HEK293 (cell line): ENCODE results near the gene CNTFR.

Experiments
- EGR2 ChIP-seq: fragments of 450-650 bp; formaldehyde crosslinking; IDR thresholded peaks from 2 replicates; pipeline ENCODE4 v1.5.1; 2016; ENCODE audit warnings: low read depth, missing biosample characterization, missing genetic modification characterization
- IKZF3 ChIP-seq: fragments of 450-650 bp; IDR thresholded peaks from 2 replicates; pipeline ENCODE4 v1.5.0; 2018; ENCODE audit warnings: missing biosample characterization, mild to moderate bottlenecking, missing genetic modification characterization, moderate library complexity
- MEIS1 ChIP-seq: sonication (generic); formaldehyde crosslinking; IDR thresholded peaks from 2 replicates; pipeline ENCODE4 v1.8.1; 2022; ENCODE audit warnings: missing genetic modification reagents, mild to moderate bottlenecking, borderline replicate concordance
- OVOL3 ChIP-seq: fragments of 450-650 bp; formaldehyde crosslinking; IDR thresholded peaks from 2 replicates; pipeline ENCODE4 v1.5.1; 2016; ENCODE audit warnings: missing biosample characterization, missing genetic modification characterization
- PRDM1 ChIP-seq: fragments of 450-650 bp; formaldehyde crosslinking; IDR thresholded peaks from 2 replicates; pipeline ENCODE4; 2016; ENCODE audit warnings: missing biosample characterization, missing genetic modification characterization
- REST ChIP-seq: fragments of 450-650 bp; formaldehyde crosslinking; IDR thresholded peaks from 2 replicates; pipeline ENCODE4 v1.5.1; 2016; ENCODE audit warnings: missing biosample characterization, missing genetic modification characterization
- SALL2 ChIP-seq: fragments of 450-650 bp; formaldehyde crosslinking; IDR thresholded peaks from 2 replicates; pipeline ENCODE4 v1.5.0; 2017; ENCODE audit warnings: missing biosample characterization, mild to moderate bottlenecking, missing genetic modification characterization, borderline replicate concordance
- YY1 ChIP-seq: fragments of 450-650 bp; formaldehyde crosslinking; IDR thresholded peaks from 2 replicates; pipeline ENCODE4 v1.5.1; 2018; ENCODE audit warnings: missing biosample characterization, missing genetic modification characterization
- ZBTB10 ChIP-seq: fragments of 450-650 bp; formaldehyde crosslinking; IDR thresholded peaks from 2 replicates; pipeline ENCODE4 v1.5.1; 2016; ENCODE audit warnings: missing biosample characterization, missing genetic modification characterization
- ZBTB17 ChIP-seq: fragments of 450-650 bp; formaldehyde crosslinking; IDR thresholded peaks from 2 replicates; pipeline ENCODE4 v1.5.1; 2016; ENCODE audit warnings: missing biosample characterization, missing genetic modification characterization
- ZBTB8A ChIP-seq: fragments of 450-650 bp; formaldehyde crosslinking; IDR thresholded peaks from 2 replicates; pipeline ENCODE4 v1.5.1; 2016; ENCODE audit warnings: missing biosample characterization, missing genetic modification characterization
- ZFP69B ChIP-seq: fragments of 450-650 bp; formaldehyde crosslinking; IDR thresholded peaks from 2 replicates; pipeline ENCODE4 v1.5.1; 2016; ENCODE audit warnings: missing biosample characterization, missing genetic modification characterization
- ZIC2 ChIP-seq: fragments of 450-650 bp; formaldehyde crosslinking; IDR thresholded peaks from 2 replicates; pipeline ENCODE4 v1.5.1; 2016; ENCODE audit warnings: missing biosample characterization, missing genetic modification characterization
- ZNF138 ChIP-seq: fragments of 450-650 bp; formaldehyde crosslinking; IDR thresholded peaks from 2 replicates; pipeline ENCODE4 v1.5.1; 2016; ENCODE audit warnings: missing biosample characterization, missing genetic modification characterization, borderline replicate concordance
- ZNF175 ChIP-seq: fragments of 450-650 bp; formaldehyde crosslinking; IDR thresholded peaks from 2 replicates; pipeline ENCODE4 v1.5.1; 2016; ENCODE audit warnings: missing biosample characterization, missing genetic modification characterization
- ZNF211 ChIP-seq: fragments of 450-650 bp; formaldehyde crosslinking; IDR thresholded peaks from 2 replicates; pipeline ENCODE4 v1.5.1; 2016; ENCODE audit warnings: low read depth, missing biosample characterization, missing genetic modification characterization
- ZNF214 ChIP-seq: fragments of 450-650 bp; formaldehyde crosslinking; IDR thresholded peaks from 2 replicates; pipeline ENCODE4 v1.5.1; 2017; ENCODE audit warnings: missing biosample characterization, mild to moderate bottlenecking, missing genetic modification characterization, borderline replicate concordance
- ZNF223 ChIP-seq: fragments of 450-650 bp; formaldehyde crosslinking; IDR thresholded peaks from 2 replicates; pipeline ENCODE4 v1.5.1; 2016; ENCODE audit warnings: missing biosample characterization, missing genetic modification characterization
- ZNF37A ChIP-seq: fragments of 450-650 bp; IDR thresholded peaks from 2 replicates; pipeline ENCODE4 v1.5.1; 2018; ENCODE audit warnings: missing biosample characterization, missing genetic modification characterization
- ZNF488 ChIP-seq: fragments of 450-650 bp; formaldehyde crosslinking; IDR thresholded peaks from 2 replicates; pipeline ENCODE4 v1.5.1; 2016; ENCODE audit warnings: missing biosample characterization, missing genetic modification characterization
- ZNF501 ChIP-seq: fragments of 450-650 bp; formaldehyde crosslinking; IDR thresholded peaks from 2 replicates; pipeline ENCODE4 v1.5.1; 2016; ENCODE audit warnings: missing biosample characterization, missing genetic modification characterization
- ZNF555 ChIP-seq: fragments of 450-650 bp; formaldehyde crosslinking; conservative IDR thresholded peaks from 2 replicates; pipeline ENCODE4 v1.5.1; 2017; ENCODE audit warnings: missing biosample characterization, mild to moderate bottlenecking, missing genetic modification characterization, inconsistent platforms
- ZNF561 ChIP-seq: fragments of 450-650 bp; IDR thresholded peaks from 2 replicates; pipeline ENCODE4 v1.5.1; 2018; ENCODE audit warnings: missing biosample characterization, missing genetic modification characterization, borderline replicate concordance
- ZNF600 ChIP-seq: fragments of 450-650 bp; formaldehyde crosslinking; IDR thresholded peaks from 2 replicates; pipeline ENCODE4 v1.5.1; 2016; ENCODE audit warnings: missing biosample characterization, missing genetic modification characterization
- ZNF610 ChIP-seq: fragments of 450-650 bp; formaldehyde crosslinking; IDR thresholded peaks from 2 replicates; pipeline ENCODE4 v1.5.1; 2016; ENCODE audit warnings: missing biosample characterization, missing genetic modification characterization, borderline replicate concordance
- ZNF621 ChIP-seq: fragments of 450-650 bp; formaldehyde crosslinking; IDR thresholded peaks from 2 replicates; pipeline ENCODE4 v1.5.1; 2017; ENCODE audit warnings: missing biosample characterization, missing genetic modification characterization
- ZNF692 ChIP-seq: fragments of 450-650 bp; formaldehyde crosslinking; IDR thresholded peaks from 2 replicates; pipeline ENCODE4 v1.5.1; 2016; ENCODE audit warnings: missing biosample characterization, missing genetic modification characterization
- ZNF747 ChIP-seq: fragments of 450-650 bp; formaldehyde crosslinking; IDR thresholded peaks from 2 replicates; pipeline ENCODE4 v1.5.1; 2016; ENCODE audit warnings: missing biosample characterization, missing genetic modification characterization
- ZSCAN5A ChIP-seq: fragments of 450-650 bp; formaldehyde crosslinking; IDR thresholded peaks from 2 replicates; pipeline ENCODE4 v1.5.1; 2016; ENCODE audit warnings: missing biosample characterization, missing genetic modification characterization

Gene CNTFR

GRCh38 chr9:34637356-34638137 is 48.0 kb upstream of the CNTFR start, which contains the start of gene SIGMAR1 (continued):
- TF ChIP-seq ZNF211 (tag by site-specific recombination) (no peak), ZNF37A (peak; percentile 91), PRDM1 (tag by site-specific recombination) (no peak), ZNF555 (tag by site-specific recombination) (no peak), ZNF747 (tag by site-specific recombination) (no peak), ZIC2 (peak; percentile 53; the same call in 1 of the 2 replicates), ZNF488 (no peak), YY1 (tag by site-specific recombination) (no peak), MEIS1 (CRISPR knock-in tag) (no peak), ZNF138 (tag by site-specific recombination) (no peak), ZNF175 (tag by site-specific recombination) (no peak), ZNF692 (tag by site-specific recombination) (peak; percentile 63; the same call in 1 of the 2 replicates), ZNF223 (tag by site-specific recombination) (no peak), REST (tag by site-specific recombination) (no peak), ZSCAN5A (tag by site-specific recombination) (no peak), ZNF501 (tag by site-specific recombination) (0 out of 2 replicates have a peak, but pooled peaks have one; percentile 48), ZNF610 (tag by site-specific recombination) (no peak), ZBTB10 (tag by site-specific recombination) (no peak), ZNF214 (tag by site-specific recombination) (no peak), ZNF600 (peak; percentile 40; the same call in 1 of the 2 replicates), OVOL3 (no peak), SALL2 (tag by site-specific recombination) (no peak), ZNF561 (tag by site-specific recombination) (peak; percentile 51; the same call in 1 of the 2 replicates), IKZF3 (no peak), ZFP69B (tag by site-specific recombination) (no peak), ZBTB8A (tag by site-specific recombination) (peak; percentile 58), EGR2 (peak; percentile 71), ZNF621 (tag by site-specific recombination) (no peak), ZBTB17 (tag by site-specific recombination) (no peak)
